ENCODE data around the gene COX5B. TPM values are rescaled to one million over a fixed set of nuclear protein-coding genes. Genes with fewer than 3 reads are reported as not detected.

The COX5B gene
- total RNA-seq, 4 donors from 2014 or later, result 248 to 409 (median 335) TPM

DNA sequence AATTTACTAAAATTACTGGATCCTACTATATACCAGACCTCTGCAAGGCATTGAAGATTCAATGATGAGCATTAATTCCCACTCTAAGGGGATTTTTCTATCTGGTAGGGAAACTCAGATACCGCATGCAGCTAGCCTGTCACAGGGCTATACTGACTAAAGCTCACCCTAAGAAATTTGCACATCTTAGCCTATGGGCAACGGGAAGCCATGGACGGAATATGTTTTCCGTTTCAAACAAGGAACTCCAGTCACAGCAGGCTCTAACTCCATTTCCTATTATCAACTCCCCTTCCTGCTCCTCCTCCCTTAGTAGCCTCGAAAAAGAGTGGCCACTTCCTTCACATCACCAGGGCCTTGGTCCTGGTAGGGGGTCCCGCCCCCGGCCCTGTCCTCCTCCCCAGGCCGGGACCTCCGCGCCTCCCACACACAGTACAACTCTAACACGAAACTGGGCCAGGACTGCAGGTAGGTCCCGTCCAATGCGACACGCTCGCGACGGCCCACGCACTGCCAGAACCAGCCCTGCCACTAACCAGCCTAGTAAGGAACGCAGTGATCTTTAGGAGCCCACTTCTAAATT is 659 bp upstream of the COX5B start:
- Histone ChIP-seq H3K9me3 (no peaks in the 10 kb centered on the region), H3K27me3 (no peaks in the 10 kb centered on the region), H3K36me3 (peaks cover 5 to 34% (median 21%) of the 10 kb centered on the region in 3 donors), H3K27ac (peak overlapping the region; percentile 85 to 98 (median 95)), H3K4me1 (peaks cover 0 to 20% (median 14%) of the 10 kb centered on the region in 4 donors), H3K4me3 (peak overlapping the region; percentile 66 to 89 (median 78))
- TF ChIP-seq, protein P1, sequence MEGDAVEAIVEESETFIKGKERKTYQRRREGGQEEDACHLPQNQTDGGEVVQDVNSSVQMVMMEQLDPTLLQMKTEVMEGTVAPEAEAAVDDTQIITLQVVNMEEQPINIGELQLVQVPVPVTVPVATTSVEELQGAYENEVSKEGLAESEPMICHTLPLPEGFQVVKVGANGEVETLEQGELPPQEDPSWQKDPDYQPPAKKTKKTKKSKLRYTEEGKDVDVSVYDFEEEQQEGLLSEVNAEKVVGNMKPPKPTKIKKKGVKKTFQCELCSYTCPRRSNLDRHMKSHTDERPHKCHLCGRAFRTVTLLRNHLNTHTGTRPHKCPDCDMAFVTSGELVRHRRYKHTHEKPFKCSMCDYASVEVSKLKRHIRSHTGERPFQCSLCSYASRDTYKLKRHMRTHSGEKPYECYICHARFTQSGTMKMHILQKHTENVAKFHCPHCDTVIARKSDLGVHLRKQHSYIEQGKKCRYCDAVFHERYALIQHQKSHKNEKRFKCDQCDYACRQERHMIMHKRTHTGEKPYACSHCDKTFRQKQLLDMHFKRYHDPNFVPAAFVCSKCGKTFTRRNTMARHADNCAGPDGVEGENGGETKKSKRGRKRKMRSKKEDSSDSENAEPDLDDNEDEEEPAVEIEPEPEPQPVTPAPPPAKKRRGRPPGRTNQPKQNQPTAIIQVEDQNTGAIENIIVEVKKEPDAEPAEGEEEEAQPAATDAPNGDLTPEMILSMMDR (IDR thresholded peaks at IDR 0.05), result no peak
- TF ChIP-seq EP300 (IDR thresholded peaks at IDR 0.05) (no peak), POLR2A (IDR thresholded peaks at IDR 0.05) (no peak)
- no peak for DNase-seq (ENCODE audit: low spot score in 2 of 2)
- 6 to 10% methylated on average over 17 to 19 of the region's 19 CpGs for WGBS, 2 donors

DNA sequence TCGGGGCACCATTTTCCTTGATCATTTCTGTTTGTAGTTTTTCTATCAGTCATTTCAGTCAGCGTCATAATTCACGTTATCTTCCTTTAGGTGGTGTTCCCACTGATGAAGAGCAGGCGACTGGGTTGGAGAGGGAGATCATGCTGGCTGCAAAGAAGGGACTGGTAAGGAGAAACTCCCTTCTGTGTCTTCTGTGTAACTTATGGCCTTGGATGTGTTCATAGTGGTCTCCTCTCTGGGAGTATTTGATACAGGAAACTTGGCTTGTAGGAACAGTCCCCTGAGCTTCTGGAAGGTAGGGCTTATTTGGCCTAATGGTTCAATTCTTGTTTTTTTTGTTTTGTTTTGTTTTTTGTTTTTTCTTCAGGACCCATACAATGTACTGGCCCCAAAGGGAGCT is 1.1 kb downstream of the COX5B start:
- H3K4me3 ChIP-seq, result peak overlapping the region; percentile 76 to 91 (median 84)
- DNase-seq (ENCODE audit: low spot score in 2 of 2), result no peak
- TF ChIP-seq, protein P1 (IDR thresholded peaks at IDR 0.05), result no peak
- TF ChIP-seq POLR2A (IDR thresholded peaks at IDR 0.05) (no peak), EP300 (IDR thresholded peaks at IDR 0.05) (no peak)
- H3K27me3 ChIP-seq, result no peaks in the 10 kb centered on the region
- no peaks in the 10 kb centered on the region for H3K9me3 ChIP-seq
- 93 to 95% methylated on average over 4 of the region's 4 CpGs for WGBS, 2 donors
- H3K27ac ChIP-seq, result peak overlapping the region in 2 of 4 donors; percentile 88 to 97
- H3K36me3 ChIP-seq, result peaks cover 5 to 37% (median 21%) of the 10 kb centered on the region in 3 donors
- peaks cover 0 to 20% (median 14%) of the 10 kb centered on the region in 4 donors for H3K4me1 ChIP-seq

DNA sequence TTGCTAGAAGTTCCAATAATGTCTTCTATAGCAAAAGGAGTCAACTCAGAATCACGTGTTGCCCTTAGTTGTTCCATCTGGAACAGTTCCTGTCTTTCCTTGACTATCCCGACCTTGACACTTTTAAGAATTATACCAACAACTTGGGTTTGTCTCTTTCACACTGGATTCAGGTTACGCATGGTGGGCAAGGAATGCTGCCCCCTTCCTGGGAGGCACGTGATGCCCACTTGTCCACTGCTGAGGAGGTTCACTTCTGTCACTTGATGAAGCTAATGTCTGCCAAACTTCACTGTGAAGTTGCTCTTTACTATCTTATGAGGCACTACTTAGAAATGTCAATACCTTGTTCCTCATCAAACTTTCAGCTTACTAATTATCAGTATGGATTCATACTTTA is 5.3 kb downstream of the COX5B start:
- DNase-seq (ENCODE audit: low spot score in 2 of 2), result no peak
- no peaks in the 10 kb centered on the region for H3K27me3 ChIP-seq
- no peak overlapping the region for H3K4me3 ChIP-seq
- H3K4me1 ChIP-seq, result peaks cover 0 to 15% (median 9%) of the 10 kb centered on the region in 4 donors
- TF ChIP-seq, protein P1 (IDR thresholded peaks at IDR 0.05), result no peak
- TF ChIP-seq EP300 (IDR thresholded peaks at IDR 0.05) (no peak), POLR2A (IDR thresholded peaks at IDR 0.05) (no peak)
- H3K36me3 ChIP-seq, result peaks cover 5 to 65% (median 21%) of the 10 kb centered on the region in 3 donors
- no peak overlapping the region for H3K27ac ChIP-seq
- 87 to 88% methylated on average over 4 of the region's 4 CpGs for WGBS, 2 donors
- peaks cover 0 to 16% (median 0%) of the 10 kb centered on the region in 4 donors for H3K9me3 ChIP-seq

DNA sequence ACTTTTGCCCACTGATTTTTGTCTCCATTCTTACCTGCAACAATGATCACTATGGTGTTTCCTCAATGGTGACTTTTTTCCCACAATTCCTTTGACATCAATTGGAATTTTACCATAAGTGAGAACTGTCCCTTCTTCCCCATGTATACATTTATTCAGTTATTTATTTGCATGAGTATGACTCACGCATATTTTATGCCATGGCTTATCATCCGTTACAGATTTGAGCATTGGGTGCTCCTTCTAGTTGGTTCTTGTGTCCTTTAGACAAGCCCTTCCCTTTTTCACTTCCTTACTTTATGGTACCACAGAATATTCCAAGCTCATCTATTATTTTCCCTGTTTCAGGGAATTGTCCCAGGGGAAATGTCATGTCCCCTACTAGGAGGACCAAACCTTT is 7.6 kb downstream of the COX5B start:
- peaks cover 0 to 16% (median 0%) of the 10 kb centered on the region in 4 donors for H3K9me3 ChIP-seq
- TF ChIP-seq, protein P1 (IDR thresholded peaks at IDR 0.05), result no peak
- no peak for TF ChIP-seq EP300 (IDR thresholded peaks at IDR 0.05)
- TF ChIP-seq POLR2A (IDR thresholded peaks at IDR 0.05), result no peak
- no peaks in the 10 kb centered on the region for H3K4me1 ChIP-seq
- no peak for DNase-seq (ENCODE audit: low spot score in 2 of 2)
- WGBS, 2 donors, result 90 to 96% methylated on average over 2 of the region's 2 CpGs
- H3K27me3 ChIP-seq, result no peaks in the 10 kb centered on the region
- no peak overlapping the region for H3K4me3 ChIP-seq
- no peak overlapping the region for H3K27ac ChIP-seq
- H3K36me3 ChIP-seq, result peaks cover 0 to 72% (median 13%) of the 10 kb centered on the region in 3 donors

DNA sequence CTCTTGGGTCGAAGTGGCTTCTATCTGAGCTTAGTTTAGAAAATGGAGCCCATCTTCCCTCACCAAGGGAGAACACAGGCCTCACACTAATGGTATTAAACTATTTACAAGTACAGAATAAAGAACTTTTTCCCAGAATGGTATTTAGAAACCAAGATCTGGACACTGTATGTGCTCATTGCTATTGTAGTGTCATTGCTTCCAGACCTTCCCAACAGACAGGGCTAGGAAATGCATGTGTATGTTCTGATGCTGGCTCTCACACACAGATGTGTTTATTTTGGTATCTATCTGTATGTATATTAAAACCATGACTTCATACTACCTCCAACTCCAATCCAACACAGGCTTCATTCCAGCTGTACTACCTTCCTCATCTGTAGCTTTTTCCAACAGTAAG is 8.0 kb downstream of the COX5B start:
- Histone ChIP-seq H3K4me3 (no peak overlapping the region), H3K9me3 (peaks cover 0 to 16% (median 0%) of the 10 kb centered on the region in 4 donors), H3K27me3 (no peaks in the 10 kb centered on the region), H3K27ac (no peak overlapping the region), H3K4me1 (no peaks in the 10 kb centered on the region), H3K36me3 (peaks cover 0 to 72% (median 10%) of the 10 kb centered on the region in 3 donors)
- no peak for TF ChIP-seq EP300 (IDR thresholded peaks at IDR 0.05)
- TF ChIP-seq, protein P1 (IDR thresholded peaks at IDR 0.05), result no peak
- no peak for TF ChIP-seq POLR2A (IDR thresholded peaks at IDR 0.05)
- 96 to 100% methylated on average over 1 of the region's 1 CpG for WGBS, 2 donors
- DNase-seq (ENCODE audit: low spot score in 2 of 2), result no peak
